ENCODE results near the gene B4GALT2.
A peak's percentile ranks its signal among the peaks of the same experiment; 100 is the strongest.

B4GALT2 gene

DNA sequence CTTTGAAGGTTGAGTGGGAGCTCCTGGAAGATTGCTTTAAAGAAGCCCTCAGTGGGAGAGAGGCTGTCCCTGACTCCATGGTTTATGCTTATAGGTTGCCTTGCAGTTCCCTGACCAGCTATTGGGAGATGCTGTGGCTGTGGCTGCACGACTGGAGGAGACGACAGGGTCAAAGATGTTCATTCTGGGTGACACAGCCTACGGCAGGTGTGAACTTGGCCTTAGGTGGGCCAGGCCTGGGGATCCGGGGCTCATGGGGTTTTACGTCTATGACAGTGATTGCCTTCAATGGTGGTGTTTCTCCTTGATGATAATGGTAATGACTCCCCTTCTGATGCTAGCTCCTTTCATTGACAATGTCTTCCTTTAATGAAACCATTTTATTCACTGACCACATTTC lies 8.5 kb upstream of the B4GALT2 start:
- peak; percentile 44 for DNase-seq

DNA sequence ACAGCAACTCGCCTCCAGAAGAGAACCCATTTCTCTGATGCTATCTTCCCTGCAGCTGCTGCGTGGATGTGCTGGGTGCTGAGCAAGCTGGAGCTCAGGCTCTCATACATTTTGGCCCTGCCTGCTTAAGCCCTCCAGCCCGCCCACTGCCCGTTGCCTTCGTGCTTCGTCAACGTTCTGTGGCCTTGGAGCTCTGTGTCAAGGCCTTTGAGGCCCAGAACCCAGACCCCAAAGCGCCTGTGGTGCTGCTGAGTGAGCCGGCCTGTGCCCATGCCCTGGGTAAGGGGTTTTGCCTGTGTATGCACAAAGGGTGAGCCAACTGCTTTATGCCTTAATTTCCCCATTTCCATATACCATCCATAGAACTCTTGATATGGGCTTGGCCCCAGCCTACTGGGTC lies 8.1 kb upstream of the B4GALT2 start:
- no peak for DNase-seq

- DNase-seq: no peak
Measured at GRCh38 chr1:43971336-43971980, 7.6 kb upstream of the B4GALT2 start.

GRCh38 chr1:43973981-43974442 lies 5.0 kb upstream of the B4GALT2 start:
- DNase-seq: no peak

DNA sequence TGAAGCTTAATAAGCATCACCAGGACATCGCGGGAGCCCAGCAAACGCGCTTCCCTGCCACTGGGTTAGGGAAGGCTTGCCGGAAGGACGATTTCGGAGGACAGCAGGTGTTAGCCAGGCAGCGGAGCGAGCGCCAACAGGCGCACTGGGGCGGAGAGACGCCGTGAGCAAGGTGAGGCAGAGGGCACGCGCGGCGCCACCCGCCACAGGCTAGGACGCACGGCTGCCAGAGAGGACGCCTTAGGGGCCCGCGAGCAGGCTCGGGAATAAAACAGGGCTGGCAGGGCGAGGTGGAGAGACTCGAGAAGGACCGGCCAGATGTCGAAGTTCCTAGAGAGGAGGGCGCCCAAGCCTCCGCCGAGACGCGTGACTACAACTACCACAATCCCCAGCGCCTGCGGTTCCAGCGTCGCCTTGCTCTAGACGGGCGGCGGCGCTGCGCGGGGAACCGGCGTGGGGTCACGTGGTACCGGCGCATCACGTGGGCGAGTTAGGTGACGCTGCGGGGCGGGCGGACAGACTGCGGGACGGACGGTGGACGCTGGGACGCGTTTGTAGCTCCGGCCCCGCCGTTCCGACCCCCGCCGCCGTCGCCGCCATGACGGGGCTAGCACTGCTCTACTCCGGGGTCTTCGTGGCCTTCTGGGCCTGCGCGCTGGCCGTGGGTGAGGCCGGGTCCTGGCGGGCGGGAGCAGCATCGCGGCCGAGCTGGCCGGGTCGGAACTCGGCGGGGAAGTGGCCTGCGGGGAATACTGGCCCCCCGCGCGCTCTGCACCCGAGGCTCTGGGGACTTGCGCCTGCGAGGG lies 4.4 kb upstream of the B4GALT2 start, which contains the start of gene ATP6V0B:
Gene ATP6V0B, plus strand, starts transcription at position 518 of the 806 bp plus-strand sequence. Its CDS starts 81 bp downstream, at position 599.
- DNase-seq: peak; percentile 99

- peak; percentile 77 for DNase-seq
Measured at GRCh38 chr1:43975249-43975961, 3.6 kb upstream of the B4GALT2 start.

- no peak for DNase-seq
Measured at GRCh38 chr1:43976045-43976444, 3.0 kb upstream of the B4GALT2 start.

DNA sequence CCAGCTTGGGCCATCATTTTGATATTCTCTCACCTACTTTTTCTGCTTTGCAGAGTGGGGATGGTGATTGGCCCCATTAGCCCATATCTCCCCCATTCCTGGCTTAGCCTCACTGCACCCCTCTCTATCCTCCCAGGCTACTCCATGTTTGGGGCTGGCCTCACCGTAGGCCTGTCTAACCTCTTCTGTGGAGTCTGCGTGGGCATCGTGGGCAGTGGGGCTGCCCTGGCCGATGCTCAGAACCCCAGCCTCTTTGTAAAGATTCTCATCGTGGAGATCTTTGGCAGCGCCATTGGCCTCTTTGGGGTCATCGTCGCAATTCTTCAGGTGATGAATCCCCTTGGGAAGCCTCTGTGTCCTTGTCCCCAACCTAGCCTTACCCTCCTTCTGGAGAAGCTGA lies 2.1 kb upstream of the B4GALT2 start:
- no peak for DNase-seq

- no peak for DNase-seq
Measured at GRCh38 chr1:43977376-43978263, 1.4 kb upstream of the B4GALT2 start.

DNA sequence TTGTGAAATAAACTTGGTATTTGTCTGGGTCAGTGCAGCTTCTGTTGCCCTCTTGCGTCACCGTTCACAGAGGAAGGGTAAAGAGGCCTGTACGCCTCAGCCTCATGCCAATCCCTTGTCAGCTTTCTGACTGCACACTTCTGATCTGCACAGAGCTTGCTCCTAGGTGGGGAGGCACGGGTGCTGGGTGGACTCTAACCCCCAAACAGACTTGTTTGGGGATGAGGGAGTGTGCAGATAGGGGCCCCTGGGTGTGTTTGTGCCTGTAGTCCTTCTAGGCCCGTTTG lies 803 bp upstream of the B4GALT2 start:
- DNase-seq: no peak

GRCh38 chr1:43979261-43979527 lies 184 bp downstream of the B4GALT2 start:
- DNase-seq: no peak

DNA sequence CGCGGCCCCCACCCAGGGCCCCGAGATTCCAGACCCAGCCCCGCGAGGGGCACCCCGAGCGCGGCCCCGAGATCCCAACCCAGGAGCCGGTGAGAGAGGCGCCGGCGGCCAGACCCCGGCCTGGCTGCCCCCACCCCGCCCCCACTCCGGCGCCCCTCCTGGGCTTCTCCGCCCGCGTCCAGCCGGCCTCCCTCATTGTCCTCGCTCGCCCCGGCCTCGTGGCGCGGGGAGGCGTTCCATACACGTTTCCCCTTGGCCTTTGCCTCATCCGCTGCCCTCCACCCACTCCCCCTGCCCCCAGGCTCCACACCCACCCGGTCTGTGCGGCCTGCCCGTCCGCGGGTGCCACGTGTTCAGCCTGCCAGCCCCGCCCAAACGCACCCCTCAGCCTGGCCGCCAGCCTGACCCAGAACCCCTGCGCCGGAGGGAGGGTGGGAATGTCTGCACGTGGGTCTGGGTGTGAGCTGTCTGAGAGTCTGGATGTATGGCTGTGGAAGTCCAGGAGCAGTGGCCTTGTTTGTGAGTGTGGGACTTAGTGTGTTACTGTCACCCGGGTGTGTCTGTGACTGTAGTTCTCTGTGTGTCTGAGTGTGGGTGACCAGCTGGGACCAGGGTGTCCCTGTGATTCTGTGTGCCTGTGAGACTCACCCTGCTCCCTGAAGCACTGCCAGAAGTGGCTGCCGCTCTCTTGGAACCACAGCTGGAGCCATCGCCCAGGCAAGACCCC lies 681 bp downstream of the B4GALT2 start:
- DNase-seq: peak; percentile 68

DNA sequence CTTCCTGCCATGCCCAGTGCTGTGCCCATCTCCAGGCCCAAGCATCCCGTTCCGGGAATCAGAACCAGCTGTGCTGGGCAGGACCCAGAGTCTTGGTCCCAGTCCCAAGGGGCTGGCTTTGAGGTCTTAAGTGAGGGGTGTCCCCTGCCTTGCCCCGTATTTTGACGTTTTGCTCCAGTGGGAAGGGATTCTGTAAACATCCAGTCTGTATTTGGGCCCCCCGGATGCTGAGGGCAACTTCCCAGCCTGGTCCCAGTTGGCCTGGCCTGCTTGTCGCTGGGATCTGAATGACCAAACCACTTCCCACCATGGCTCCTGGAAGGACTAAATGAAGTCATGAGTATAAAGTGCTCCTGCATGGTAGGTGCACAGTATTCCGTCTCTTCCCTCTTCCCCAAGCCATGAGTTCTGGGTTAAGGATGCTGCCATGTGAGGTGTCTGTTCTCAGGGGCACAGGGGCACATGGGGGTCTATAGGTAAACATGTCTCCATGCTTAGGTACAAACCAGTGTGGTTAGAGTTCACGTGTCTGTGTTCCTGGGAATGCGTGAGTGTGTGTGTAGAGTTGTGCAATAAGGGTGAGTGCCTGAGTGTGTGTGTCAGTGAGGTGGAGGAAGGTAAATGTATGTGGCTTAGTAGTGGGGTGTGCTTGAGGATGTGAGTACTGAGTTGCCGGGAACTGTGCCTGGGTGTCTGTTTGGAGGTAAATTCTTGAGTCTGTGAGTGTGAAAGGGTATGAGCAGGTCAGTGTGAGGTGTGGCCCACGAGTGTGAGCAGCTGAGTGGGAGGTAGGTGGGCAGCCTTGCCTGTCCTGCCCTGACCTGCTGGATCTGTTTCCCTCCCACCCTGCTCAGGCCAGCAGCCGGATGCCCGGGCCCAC lies 1.5 kb downstream of the B4GALT2 start:
- no peak for DNase-seq

DNA sequence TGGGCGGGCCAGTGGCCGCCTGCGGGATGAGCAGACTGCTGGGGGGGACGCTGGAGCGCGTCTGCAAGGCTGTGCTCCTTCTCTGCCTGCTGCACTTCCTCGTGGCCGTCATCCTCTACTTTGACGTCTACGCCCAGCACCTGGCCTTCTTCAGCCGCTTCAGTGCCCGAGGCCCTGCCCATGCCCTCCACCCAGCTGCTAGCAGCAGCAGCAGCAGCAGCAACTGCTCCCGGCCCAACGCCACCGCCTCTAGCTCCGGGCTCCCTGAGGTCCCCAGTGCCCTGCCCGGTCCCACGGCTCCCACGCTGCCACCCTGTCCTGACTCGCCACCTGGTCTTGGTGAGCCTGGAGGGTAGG lies 2.1 kb downstream of the B4GALT2 start:
- no peak for DNase-seq

DNA sequence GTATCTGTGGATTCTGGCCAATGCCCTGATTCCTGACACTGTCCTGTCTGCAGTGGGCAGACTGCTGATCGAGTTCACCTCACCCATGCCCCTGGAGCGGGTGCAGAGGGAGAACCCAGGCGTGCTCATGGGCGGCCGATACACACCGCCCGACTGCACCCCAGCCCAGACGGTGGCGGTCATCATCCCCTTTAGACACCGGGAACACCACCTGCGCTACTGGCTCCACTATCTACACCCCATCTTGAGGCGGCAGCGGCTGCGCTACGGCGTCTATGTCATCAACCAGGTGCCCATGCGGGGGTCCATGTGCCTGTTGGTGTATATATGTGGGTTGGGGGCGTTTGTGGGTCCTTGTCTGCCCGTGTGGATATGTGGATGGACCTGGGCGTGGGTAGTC lies 2.6 kb downstream of the B4GALT2 start:
- DNase-seq: no peak

GRCh38 chr1:43982241-43982640 lies 3.2 kb downstream of the B4GALT2 start:
- DNase-seq: no peak

- no peak for DNase-seq
Measured at GRCh38 chr1:43982808-43983207, 3.8 kb downstream of the B4GALT2 start.

- DNase-seq: no peak
Measured at GRCh38 chr1:43983253-43983899, 4.4 kb downstream of the B4GALT2 start.

GRCh38 chr1:43984855-43985254 lies 5.8 kb downstream of the B4GALT2 start:
- DNase-seq: no peak

GRCh38 chr1:43985984-43986595 lies 7.1 kb downstream of the B4GALT2 start:
- no peak for DNase-seq

DNA sequence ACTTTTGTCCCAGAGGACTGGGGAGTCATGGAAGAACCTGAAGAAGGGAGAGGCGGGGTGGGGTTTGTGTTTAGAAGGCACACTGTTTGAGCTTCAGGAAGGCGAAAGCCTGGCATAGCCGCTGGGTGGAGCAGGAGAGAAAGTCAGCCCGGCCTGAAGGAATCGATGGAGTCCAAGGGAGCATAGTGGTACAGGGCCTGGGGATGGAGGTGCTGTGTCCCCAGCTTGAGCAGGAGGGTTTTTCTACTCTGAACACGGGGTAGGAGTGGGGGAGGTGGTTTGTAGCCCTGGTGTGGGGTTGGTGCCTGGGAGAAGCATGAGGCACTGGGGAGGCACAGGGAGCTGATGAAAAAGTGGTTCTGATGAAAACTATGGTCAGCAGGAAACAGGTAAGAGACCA lies 7.7 kb downstream of the B4GALT2 start:
- no peak for DNase-seq

All from DMS53 (cell line).